Mesodermal cell (in vitro differentiated cells): Measurements from ENCODE around the gene NAV2.

ENCODE experiments used
- H3K27ac ChIP-seq: 2 replicates; pipeline ENCODE4 v1.7.0; 2013; ENCODE audit warnings: mild to moderate bottlenecking, low read depth, low read length, moderate library complexity; ENCODE audit not compliant: severe bottlenecking
- H3K36me3 ChIP-seq: 2 replicates; pipeline ENCODE4 v1.7.1; 2013; ENCODE audit warnings: mild to moderate bottlenecking, low read length, moderate library complexity; ENCODE audit not compliant: control insufficient read depth, insufficient read depth
- H3K4me1 ChIP-seq: one replicate; pipeline ENCODE4 v1.7.1; 2013; ENCODE audit warnings: mild to moderate bottlenecking, low read length; ENCODE audit not compliant: insufficient read depth, control insufficient read depth, poor library complexity, severe bottlenecking
- H3K4me3 ChIP-seq: 2 replicates; pipeline ENCODE4 v1.7.0; 2013; ENCODE audit warnings: low read length, control low read depth, mild to moderate bottlenecking; ENCODE audit not compliant: insufficient read depth, poor library complexity, severe bottlenecking; ENCODE audit errors: extremely low read depth
- H3K9me3 ChIP-seq: 2 replicates; pipeline ENCODE4 v1.7.1; 2013; ENCODE audit warnings: mild to moderate bottlenecking, low read length, moderate library complexity; ENCODE audit not compliant: control insufficient read depth
- WGBS, 2 experiments: methylation state at CpG; one replicate each; pipeline ENCODE4 v1.1.5; 2013; ENCODE audit warnings: missing lambda C conversion rate in 2 of 2; ENCODE audit not compliant: insufficient coverage in 2 of 2; 5-methylcytosine and 5-hydroxymethylcytosine counted together

Gene NAV2

GRCh38 chr11:19779740-19780139, 67.1 kb downstream of the NAV2 start:
- WGBS, 2 experiments, result no CpG with 5 or more reads among the region's 2 CpGs
- no peak overlapping the region for H3K4me3 ChIP-seq
- H3K36me3 ChIP-seq, result no peaks in the 10 kb centered on the region
- peaks cover 6% of the 10 kb centered on the region for H3K9me3 ChIP-seq
- H3K27ac ChIP-seq, result no peak overlapping the region
- peaks cover 16% of the 10 kb centered on the region for H3K4me1 ChIP-seq

GRCh38 chr11:19781351-19781750, 68.7 kb downstream of the NAV2 start:
- 42 to 64% methylated on average over 1 of the region's 1 CpG for WGBS, 2 experiments
- H3K36me3 ChIP-seq, result no peaks in the 10 kb centered on the region
- no peak overlapping the region for H3K27ac ChIP-seq
- no peak overlapping the region for H3K4me3 ChIP-seq
- no peaks in the 10 kb centered on the region for H3K9me3 ChIP-seq
- H3K4me1 ChIP-seq, result peaks cover 16% of the 10 kb centered on the region

- H3K9me3 ChIP-seq, result no peaks in the 10 kb centered on the region
- no peak overlapping the region for H3K27ac ChIP-seq
- 88 to 92% methylated on average over 2 of the region's 2 CpGs for WGBS, 2 experiments
- H3K36me3 ChIP-seq, result no peaks in the 10 kb centered on the region
- H3K4me1 ChIP-seq, result peaks cover 2% of the 10 kb centered on the region
- no peak overlapping the region for H3K4me3 ChIP-seq
These were observed 72.6 kb downstream of the NAV2 start for GRCh38 chr11:19785265-19785664.

DNA sequence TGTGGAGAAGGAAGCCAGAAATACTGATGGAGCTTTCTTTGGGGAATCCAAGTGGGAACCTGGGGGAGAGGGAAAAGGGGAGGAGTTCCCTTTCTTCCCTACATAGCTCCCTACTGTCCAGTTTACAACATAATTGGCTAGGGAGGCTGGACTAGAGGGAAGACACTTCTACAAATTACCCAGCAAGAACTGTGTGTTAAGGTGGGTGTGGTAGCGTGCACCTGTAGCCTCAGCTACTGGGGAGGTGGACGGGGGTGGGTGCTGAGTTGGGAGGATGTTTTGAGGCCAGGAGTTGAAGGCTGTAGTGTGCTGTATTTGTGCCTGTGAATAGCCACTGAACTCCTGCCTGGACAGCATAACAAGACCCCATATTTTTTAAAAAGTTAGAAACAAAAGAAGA, 74.0 kb downstream of the NAV2 start:
- H3K27ac ChIP-seq, result no peak overlapping the region
- no peaks in the 10 kb centered on the region for H3K9me3 ChIP-seq
- WGBS, 2 experiments, result no CpG with 5 or more reads among the region's 2 CpGs
- H3K4me1 ChIP-seq, result peaks cover 3% of the 10 kb centered on the region
- no peak overlapping the region for H3K4me3 ChIP-seq
- H3K36me3 ChIP-seq, result no peaks in the 10 kb centered on the region

DNA sequence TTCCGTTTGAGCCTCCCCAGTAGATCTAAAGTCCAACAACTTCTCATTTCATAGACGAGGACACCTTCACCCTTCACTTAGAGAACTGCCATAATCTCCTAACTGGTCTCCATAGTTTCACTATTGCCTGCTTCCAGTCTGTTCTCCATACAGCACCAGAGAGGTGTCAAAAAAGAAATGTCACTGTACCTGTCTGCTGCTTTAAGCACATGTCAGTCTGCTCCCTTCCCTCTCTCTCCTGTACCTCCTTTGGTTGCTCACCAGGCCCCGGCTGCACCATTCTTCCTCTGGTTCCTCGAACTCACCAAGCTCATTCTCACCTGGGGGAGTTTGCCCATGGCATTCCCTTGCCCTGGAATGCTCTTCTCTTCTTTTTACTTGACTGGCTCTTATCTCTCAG, 75.8 kb downstream of the NAV2 start:
- H3K27ac ChIP-seq, result no peak overlapping the region

GRCh38 chr11:19789245-19789644, 76.6 kb downstream of the NAV2 start:
- WGBS, 2 experiments, result 91 to 94% methylated on average over 2 of the region's 6 CpGs
- H3K27ac ChIP-seq, result no peak overlapping the region
- no peaks in the 10 kb centered on the region for H3K36me3 ChIP-seq
- H3K4me3 ChIP-seq, result no peak overlapping the region
- peaks cover 3% of the 10 kb centered on the region for H3K4me1 ChIP-seq
- no peaks in the 10 kb centered on the region for H3K9me3 ChIP-seq

More for the DNA sequence above, 75.8 kb downstream of the NAV2 start:
- peaks cover 3% of the 10 kb centered on the region for H3K4me1 ChIP-seq
- no peaks in the 10 kb centered on the region for H3K9me3 ChIP-seq
- H3K36me3 ChIP-seq, result no peaks in the 10 kb centered on the region
- 91 to 93% methylated on average over 4 of the region's 4 CpGs for WGBS, 2 experiments
- H3K4me3 ChIP-seq, result no peak overlapping the region

DNA sequence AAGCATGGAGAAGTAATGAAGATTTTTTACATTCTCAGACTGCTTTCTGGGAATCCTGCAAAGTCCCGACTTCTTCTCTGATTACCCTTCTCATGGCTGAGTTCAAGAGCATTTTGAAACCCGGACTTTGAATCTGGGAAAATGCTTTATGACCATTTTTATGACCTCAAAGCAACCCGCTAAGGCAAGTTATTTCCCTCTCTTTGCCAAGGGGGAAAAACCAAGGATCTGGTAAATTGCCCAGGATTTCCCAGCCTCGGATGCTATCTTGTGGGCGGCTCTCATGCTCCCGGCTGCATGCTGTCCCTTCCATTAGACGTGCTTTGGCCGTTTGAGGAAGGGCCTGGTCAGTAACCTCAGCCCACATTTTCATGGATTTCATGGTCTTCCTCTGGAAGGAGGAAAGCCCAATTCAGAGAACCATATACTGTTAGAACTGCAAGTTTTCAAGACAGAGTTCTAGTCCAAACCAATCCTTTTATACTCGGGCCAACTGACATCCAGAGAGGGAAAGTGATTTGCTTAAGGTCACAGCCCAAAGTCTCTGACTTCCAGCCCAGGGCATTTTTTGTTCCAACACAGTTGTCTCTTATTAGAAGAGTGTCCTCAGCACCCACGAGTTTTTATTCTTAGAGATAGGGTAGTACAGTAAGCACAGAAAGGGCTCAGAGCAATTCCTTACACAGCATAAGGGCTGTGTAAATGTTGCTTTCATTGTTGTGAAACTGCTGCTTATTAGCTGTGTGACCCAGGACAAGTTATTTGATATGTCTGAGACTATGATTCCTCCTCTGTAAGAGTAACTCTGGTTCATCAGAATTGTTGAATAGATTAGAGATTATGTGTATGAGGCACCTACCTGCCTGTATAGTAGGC, 77.4 kb downstream of the NAV2 start:
- Histone ChIP-seq H3K4me1 (peaks cover 7% of the 10 kb centered on the region), H3K27ac (no peak overlapping the region)
- 84 to 88% methylated on average over 9 of the region's 10 CpGs for WGBS, 2 experiments

DNA sequence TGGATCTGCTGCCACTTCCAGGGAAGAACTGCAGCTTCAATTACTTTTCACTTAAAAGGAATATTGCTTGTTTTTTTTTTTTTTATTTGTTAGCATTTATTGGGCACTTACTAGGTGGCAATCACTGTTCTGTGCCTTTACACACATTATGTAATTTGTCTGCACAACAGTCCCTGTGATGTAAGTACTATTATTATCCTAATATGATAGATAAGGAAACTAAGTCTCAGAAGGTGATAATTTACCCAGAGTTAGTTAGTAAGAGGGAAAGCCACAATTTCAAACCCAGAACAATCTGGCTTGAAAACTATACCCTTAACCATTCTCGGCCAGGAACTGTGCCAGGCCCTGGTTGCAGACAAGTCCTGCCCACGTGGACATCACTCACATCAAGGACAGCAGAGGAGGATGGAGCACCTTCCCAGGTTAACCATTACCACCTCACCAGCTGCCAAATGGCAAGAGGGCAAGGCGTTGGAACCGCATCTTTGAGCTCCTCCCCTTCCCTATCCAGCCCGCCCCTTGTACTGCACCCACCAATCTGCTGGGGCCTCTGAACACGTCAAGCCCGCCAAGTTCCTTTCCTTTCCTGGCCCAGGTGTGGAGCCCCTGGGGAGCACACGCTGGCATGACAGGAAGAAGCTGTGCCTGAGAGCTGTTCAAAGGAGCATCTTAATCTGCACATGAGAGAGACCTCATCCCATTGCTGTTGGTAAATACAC, 78.4 kb downstream of the NAV2 start:
- Histone ChIP-seq H3K27ac (no peak overlapping the region), H3K9me3 (no peaks in the 10 kb centered on the region), H3K36me3 (no peaks in the 10 kb centered on the region), H3K4me3 (no peak overlapping the region), H3K4me1 (peaks cover 7% of the 10 kb centered on the region)
- WGBS, 2 experiments, result 71 to 81% methylated on average over 3 to 8 of the region's 8 CpGs

More for the DNA sequence above, 77.4 kb downstream of the NAV2 start:
- Histone ChIP-seq H3K9me3 (no peaks in the 10 kb centered on the region), H3K4me3 (no peak overlapping the region), H3K36me3 (no peaks in the 10 kb centered on the region)

DNA sequence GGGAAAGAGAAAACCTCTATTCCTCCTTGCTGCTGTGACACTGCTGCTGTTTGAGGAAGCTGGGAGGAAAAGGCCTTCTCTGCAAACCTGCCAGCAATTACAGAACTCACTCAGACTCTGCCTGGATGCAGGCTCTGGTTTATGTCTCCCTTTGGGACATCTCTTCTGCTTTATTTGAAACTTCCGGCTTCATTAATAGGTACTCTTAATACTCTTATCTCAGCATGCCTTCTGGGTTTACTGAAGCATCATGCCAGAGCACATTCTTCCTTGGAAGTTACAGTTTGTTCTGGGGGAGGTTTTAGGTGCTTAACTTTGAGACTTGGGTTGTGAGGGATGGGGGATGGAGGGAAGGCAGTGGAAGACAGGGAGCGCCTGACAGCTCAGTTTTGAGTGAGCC, 79.9 kb downstream of the NAV2 start:
- H3K4me1 ChIP-seq, result peaks cover 7% of the 10 kb centered on the region
- H3K4me3 ChIP-seq, result no peak overlapping the region
- H3K27ac ChIP-seq, result peak overlapping the region; percentile 69
- no peaks in the 10 kb centered on the region for H3K9me3 ChIP-seq
- WGBS, 2 experiments, result 78 to 100% methylated on average over 1 to 2 of the region's 2 CpGs
- H3K36me3 ChIP-seq, result no peaks in the 10 kb centered on the region

DNA sequence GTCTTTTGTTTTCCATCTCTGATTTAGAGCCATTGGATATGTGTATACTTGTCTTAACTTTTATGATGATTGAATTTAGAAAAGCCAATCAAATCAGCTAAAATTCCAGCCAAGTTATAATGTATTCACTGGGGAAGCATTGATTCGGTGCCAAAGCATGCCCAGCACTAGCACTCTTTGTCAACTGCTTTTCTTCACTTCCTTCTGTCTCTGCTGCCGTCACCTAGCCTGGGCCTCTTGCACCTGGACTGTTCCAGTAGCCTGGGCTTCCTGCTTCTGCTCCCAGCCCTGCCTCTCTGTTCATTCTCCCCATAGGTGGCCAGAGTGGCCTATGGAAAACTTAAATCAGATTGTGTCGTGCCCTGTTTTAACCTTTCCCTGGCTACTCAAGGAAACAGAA, 80.7 kb downstream of the NAV2 start:
- Histone ChIP-seq H3K4me1 (peaks cover 7% of the 10 kb centered on the region), H3K4me3 (no peak overlapping the region), H3K9me3 (no peaks in the 10 kb centered on the region), H3K27ac (no peak overlapping the region), H3K36me3 (no peaks in the 10 kb centered on the region)
- WGBS, 2 experiments, result 69 to 74% methylated on average over 3 of the region's 3 CpGs

DNA sequence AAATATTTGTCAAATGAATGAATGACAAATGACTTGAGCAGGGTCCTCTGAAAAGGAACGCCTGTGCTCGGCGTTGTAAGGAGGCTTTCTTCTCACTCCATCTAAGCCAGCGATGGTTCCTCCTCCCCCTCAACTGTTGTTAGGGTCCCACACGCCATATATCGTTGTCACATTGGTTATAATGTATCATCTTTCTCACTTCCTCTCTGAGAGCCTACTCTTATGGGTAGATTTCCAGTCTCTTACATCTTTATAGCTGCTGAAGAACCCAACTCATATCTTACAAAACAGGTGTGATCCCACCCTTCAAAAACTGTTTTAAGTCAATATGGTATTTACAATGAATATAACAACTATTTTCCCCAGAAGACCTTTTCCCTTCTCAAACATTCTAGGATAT, 81.5 kb downstream of the NAV2 start:
- WGBS, 2 experiments, result 98% methylated on average over 4 of the region's 6 CpGs
- Histone ChIP-seq H3K27ac (no peak overlapping the region), H3K9me3 (no peaks in the 10 kb centered on the region)

More for the DNA sequence above, 81.5 kb downstream of the NAV2 start:
- H3K36me3 ChIP-seq, result no peaks in the 10 kb centered on the region
- no peak overlapping the region for H3K4me3 ChIP-seq
- H3K4me1 ChIP-seq, result peaks cover 7% of the 10 kb centered on the region
